IPS-15b (cell line): ENCODE data around the gene VAMP2.
A peak's percentile ranks its signal among the peaks of the same experiment; 100 is the strongest.
"Not testable (repeated sequence)": the region's sequence is repeated elsewhere in the genome, so short reads cannot be mapped to it uniquely, and the experiment has no call there.

Source experiments
- H3K27me3 ChIP-seq: one replicate; pipeline ENCODE4 v1.6.1; 2013; ENCODE audit warnings: low read length; ENCODE audit not compliant: control insufficient read depth, insufficient read depth
- H3K36me3 ChIP-seq: one replicate; pipeline ENCODE4 v1.6.1; 2013; ENCODE audit warnings: low read length; ENCODE audit not compliant: control insufficient read depth, insufficient read depth
- H3K4me1 ChIP-seq: one replicate; pipeline ENCODE4 v1.6.1; 2013; ENCODE audit warnings: mild to moderate bottlenecking, low read length; ENCODE audit not compliant: control insufficient read depth, insufficient read depth
- H3K4me3 ChIP-seq: one replicate; pipeline ENCODE4 v1.5.1; 2013; ENCODE audit warnings: low read depth, low read length
- H3K9ac ChIP-seq: one replicate; pipeline ENCODE4 v1.6.1; 2013; ENCODE audit warnings: low read depth, mild to moderate bottlenecking, low read length
- H3K9me3 ChIP-seq: one replicate; pipeline ENCODE4 v1.6.1; 2013; ENCODE audit warnings: mild to moderate bottlenecking, low read length; ENCODE audit not compliant: control insufficient read depth, insufficient read depth

Gene VAMP2

GRCh38 chr17:8170186-8170585 is 7.4 kb upstream of the VAMP2 start:
- H3K9ac ChIP-seq, H3K4me3 ChIP-seq, H3K9me3 ChIP-seq, H3K4me1 ChIP-seq, H3K27me3 ChIP-seq, H3K36me3 ChIP-seq: not testable (repeated sequence)

GRCh38 chr17:8167526-8167925 is 4.8 kb upstream of the VAMP2 start:
- H3K4me3 ChIP-seq = no peak overlapping the region
- H3K27me3 ChIP-seq = no peaks in the 10 kb centered on the region
- no peaks in the 10 kb centered on the region for H3K36me3 ChIP-seq
- no peak overlapping the region for H3K9ac ChIP-seq
- peaks cover 12% of the 10 kb centered on the region for H3K4me1 ChIP-seq
- H3K9me3 ChIP-seq = no peaks in the 10 kb centered on the region

GRCh38 chr17:8166731-8167130 is 4.0 kb upstream of the VAMP2 start:
- Histone ChIP-seq H3K9me3 (no peaks in the 10 kb centered on the region), H3K27me3 (no peaks in the 10 kb centered on the region), H3K9ac (no peak overlapping the region), H3K36me3 (no peaks in the 10 kb centered on the region), H3K4me1 (peaks cover 12% of the 10 kb centered on the region), H3K4me3 (no peak overlapping the region)

- Histone ChIP-seq H3K36me3 (peaks cover 3% of the 10 kb centered on the region), H3K9ac (no peak overlapping the region), H3K4me1 (peaks cover 16% of the 10 kb centered on the region), H3K4me3 (peak overlapping the region; percentile 73), H3K27me3 (no peaks in the 10 kb centered on the region), H3K9me3 (no peaks in the 10 kb centered on the region)
These were observed 2.0 kb upstream of the VAMP2 start for GRCh38 chr17:8164815-8165131.

- Histone ChIP-seq H3K9me3 (no peaks in the 10 kb centered on the region), H3K36me3 (peaks cover 3% of the 10 kb centered on the region), H3K4me1 (peaks cover 16% of the 10 kb centered on the region), H3K9ac (no peak overlapping the region), H3K4me3 (peak overlapping the region; percentile 73), H3K27me3 (no peaks in the 10 kb centered on the region)
These were observed 1.4 kb upstream of the VAMP2 start for GRCh38 chr17:8163978-8164814.

GRCh38 chr17:8162997-8163977 is 539 bp upstream of the VAMP2 start:
- peaks cover 5% of the 10 kb centered on the region for H3K36me3 ChIP-seq
- peak overlapping the region; percentile 85 for H3K9ac ChIP-seq
- H3K4me1 ChIP-seq = peaks cover 16% of the 10 kb centered on the region
- no peaks in the 10 kb centered on the region for H3K27me3 ChIP-seq
- H3K4me3 ChIP-seq = peak overlapping the region; percentile 73
- no peaks in the 10 kb centered on the region for H3K9me3 ChIP-seq

GRCh38 chr17:8161289-8162232 is 1.2 kb downstream of the VAMP2 start:
- Histone ChIP-seq H3K9ac (peak overlapping the region; percentile 65), H3K9me3 (no peaks in the 10 kb centered on the region), H3K4me1 (peaks cover 18% of the 10 kb centered on the region), H3K4me3 (peak overlapping the region; percentile 88), H3K27me3 (no peaks in the 10 kb centered on the region), H3K36me3 (peaks cover 5% of the 10 kb centered on the region)

- H3K4me1 ChIP-seq = peaks cover 18% of the 10 kb centered on the region
- peaks cover 5% of the 10 kb centered on the region for H3K36me3 ChIP-seq
- no peak overlapping the region for H3K4me3 ChIP-seq
These were observed 2.0 kb downstream of the VAMP2 start for GRCh38 chr17:8160741-8161221.

GRCh38 chr17:8160224-8160577 is 2.5 kb downstream of the VAMP2 start:
- Histone ChIP-seq H3K27me3 (peaks cover under 1% of the 10 kb centered on the region), H3K9ac (no peak overlapping the region), H3K36me3 (peaks cover 5% of the 10 kb centered on the region), H3K4me3 (no peak overlapping the region), H3K9me3 (no peaks in the 10 kb centered on the region), H3K4me1 (peaks cover 18% of the 10 kb centered on the region)

More at GRCh38 chr17:8160741-8161221, 2.0 kb downstream of the VAMP2 start:
- no peaks in the 10 kb centered on the region for H3K9me3 ChIP-seq
- H3K9ac ChIP-seq = no peak overlapping the region
- H3K27me3 ChIP-seq = no peaks in the 10 kb centered on the region

GRCh38 chr17:8159459-8160223 is 3.1 kb downstream of the VAMP2 start:
- Histone ChIP-seq H3K9ac (no peak overlapping the region), H3K4me1 (peaks cover 20% of the 10 kb centered on the region), H3K4me3 (no peak overlapping the region)

More at GRCh38 chr17:8159459-8160223, 3.1 kb downstream of the VAMP2 start:
- Histone ChIP-seq H3K36me3 (peaks cover 5% of the 10 kb centered on the region), H3K9me3 (no peaks in the 10 kb centered on the region), H3K27me3 (peaks cover 2% of the 10 kb centered on the region)
